GM12878 (cell line): Measurements from ENCODE around the gene PKLR. TPM values are rescaled to one million over a fixed set of nuclear protein-coding genes. Genes with fewer than 3 reads are reported as not detected.

Experiments used
- DPF2 ChIP-seq: fragments of 450-650 bp; IDR thresholded peaks from 2 replicates; pipeline ENCODE4 v1.6.1; 2017; ENCODE audit warnings: mild to moderate bottlenecking
- HDAC6 ChIP-seq: fragments of 200-600 bp; sonication (generic); IDR thresholded peaks from one replicate; pipeline ENCODE4 v1.8.0; 2017; ENCODE audit warnings: antibody characterized with exemption; ENCODE audit not compliant: unreplicated experiment
- IRF5 ChIP-seq: fragments of 450-650 bp; IDR thresholded peaks from 2 replicates; pipeline ENCODE4 v1.6.1; 2017; ENCODE audit warnings: borderline replicate concordance
- JUNB ChIP-seq: IDR thresholded peaks from 2 replicates; pipeline ENCODE4 v1.6.1; 2016; ENCODE audit warnings: antibody characterized with exemption, mild to moderate bottlenecking
- LARP7 ChIP-seq: fragments of 450-650 bp; IDR thresholded peaks from 2 replicates; pipeline ENCODE4 v1.6.1; 2017; ENCODE audit warnings: mild to moderate bottlenecking
- MXI1 ChIP-seq: fragments of 150-350 bp; IDR thresholded peaks from 2 replicates; pipeline ENCODE4 v1.6.1; 2011; ENCODE audit warnings: low read depth, mild to moderate bottlenecking, inconsistent platforms, low read length, improper control_type of control experiment
- NBN ChIP-seq: fragments of 450-650 bp; IDR thresholded peaks from 2 replicates; pipeline ENCODE4 v1.6.1; 2016
- NFYB ChIP-seq: IDR thresholded peaks from 2 replicates; pipeline ENCODE4 v1.6.1; 2011; ENCODE audit warnings: low read depth, mild to moderate bottlenecking, low read length, improper control_type of control experiment, moderate library complexity; ENCODE audit not compliant: insufficient read depth
- NR2C2 ChIP-seq: IDR thresholded peaks from 2 replicates; pipeline ENCODE4 v1.6.1; 2011; ENCODE audit warnings: borderline replicate concordance, low read depth; ENCODE audit not compliant: control insufficient read depth, insufficient read length
- PAX5 ChIP-seq: IDR thresholded peaks from 2 replicates; pipeline ENCODE4 v1.6.1; 2011; ENCODE audit warnings: low read depth, low read length, borderline replicate concordance
- PKNOX1 ChIP-seq: fragments of 450-650 bp; IDR thresholded peaks from 2 replicates; pipeline ENCODE4 v1.6.1; 2016; ENCODE audit warnings: mild to moderate bottlenecking
- POU2F2 ChIP-seq: IDR thresholded peaks from 3 replicates; pipeline ENCODE4 v1.6.1; 2011; ENCODE audit warnings: low read depth, mild to moderate bottlenecking, low read length, borderline replicate concordance
- SIX5 ChIP-seq: IDR thresholded peaks from 2 replicates; pipeline ENCODE4 v1.6.1; 2011; ENCODE audit warnings: mild to moderate bottlenecking, low read depth, low read length, moderate library complexity; ENCODE audit not compliant: severe bottlenecking
- SREBF1 ChIP-seq: IDR thresholded peaks from 2 replicates; pipeline ENCODE4 v1.6.1; 2012; ENCODE audit warnings: mild to moderate bottlenecking, low read length
- STAT3 ChIP-seq: IDR thresholded peaks from 2 replicates; pipeline ENCODE4 v1.6.1; 2011; ENCODE audit warnings: low read depth, low read length, improper control_type of control experiment
- TCF3 ChIP-seq: IDR thresholded peaks from 2 replicates; pipeline ENCODE4 v1.6.1; 2012; ENCODE audit warnings: low read depth, mild to moderate bottlenecking, low read length, borderline replicate concordance; ENCODE audit not compliant: insufficient read depth
- ZNF207 ChIP-seq: fragments of 450-650 bp; IDR thresholded peaks from 2 replicates; pipeline ENCODE4 v1.6.1; 2014; ENCODE audit warnings: antibody characterized with exemption, mild to moderate bottlenecking, borderline replicate concordance
- ZNF384 ChIP-seq: IDR thresholded peaks from 2 replicates; pipeline ENCODE4 v1.6.1; 2012; ENCODE audit warnings: low read depth, mild to moderate bottlenecking, low read length, improper control_type of control experiment, borderline replicate concordance
- polyA plus RNA-seq, 11 experiments: library from polyadenylated mRNA; depleted of rRNA in 4 of 11; unstranded in 6 of 11; stranded (reverse) in 5 of 11; fragments of >200 nt; fragmentation: Nextera tagmentation in 4 of 11; fragmentation: Illumina TruSeq in 1 of 11; extraction: Ambion mirVana in 4 of 11; extraction: Trizol in 1 of 11; gene quantifications; 1 replicate in 1 of 11; 2 replicates in 10 of 11; pipeline versions ENCODE4 v1.2.1 to v1.2.3, GENCODE V29; 2011 to 2016; ENCODE audit warnings: inconsistent platforms in 2 of 11, missing spikeins in 2 of 11, low read depth in 1 of 11
- total RNA-seq, 4 experiments: library from RNA; depleted of rRNA in 3 of 4; stranded (reverse); fragments of >200 nt in 3 of 4; fragmentation: Illumina TruSeq in 1 of 4; extraction: Trizol in 1 of 4; gene quantifications; 2 replicates each; pipeline versions ENCODE4 v1.2.1 to v1.2.3, GENCODE V29; 2013 to 2021
- TF ChIP-seq, protein P1 (sequence below): IDR thresholded peaks from 2 replicates; pipeline ENCODE4 v1.6.1; 2011; ENCODE audit warnings: low read depth, low read length, improper control_type of control experiment, borderline replicate concordance
- TF ChIP-seq, protein P2 (sequence below): fragments of 450-650 bp; IDR thresholded peaks from 2 replicates; pipeline ENCODE4 v1.6.1; 2017; ENCODE audit warnings: mild to moderate bottlenecking, moderate library complexity

The PKLR gene
- total and polyA plus RNA-seq, 10 of the 15 experiments (the other 5 are each of a cell fraction or from before 2014, with no cell fraction given), result 0.04 to 0.15 (median 0.08) TPM; not detected in 7

DNA sequence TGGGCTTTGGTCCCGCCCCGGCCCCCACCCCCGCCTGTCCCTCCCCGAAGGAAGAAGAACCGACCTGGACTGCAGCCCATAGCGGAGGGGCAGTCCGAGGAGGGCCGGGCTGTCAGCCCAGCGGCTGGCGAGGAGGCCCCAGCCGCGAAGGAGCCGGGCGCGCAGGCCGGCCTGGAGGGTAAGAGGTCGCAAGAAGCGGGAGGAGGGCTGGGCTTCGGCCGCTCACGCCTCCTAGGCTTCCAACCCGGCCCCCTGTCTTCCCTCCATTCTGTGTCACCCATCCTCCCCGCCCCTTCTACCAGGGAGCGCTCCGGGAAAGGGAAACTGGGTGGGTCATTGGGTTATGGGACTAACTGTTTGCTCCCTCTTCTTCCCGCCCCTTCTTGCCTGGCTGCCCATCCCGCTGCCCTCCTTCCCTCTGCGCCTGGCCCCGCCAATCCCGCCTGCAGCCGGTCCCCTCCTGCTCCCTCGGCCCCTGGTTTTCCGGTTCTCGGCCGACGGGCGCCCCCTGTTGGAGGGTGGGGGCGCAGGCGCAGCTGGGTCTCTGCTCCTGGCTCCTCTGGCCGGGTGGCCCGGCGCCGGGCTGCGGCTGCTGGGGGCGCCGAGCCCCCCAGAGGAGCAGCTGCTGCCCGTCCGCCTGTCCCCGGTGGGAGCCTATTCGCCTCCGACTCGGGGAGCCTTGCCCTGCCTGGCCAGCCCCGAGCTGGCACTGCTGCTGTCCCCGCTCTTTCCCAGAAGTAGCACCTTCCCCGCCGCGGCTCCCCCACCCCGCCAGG lies 21.9 kb upstream of the PKLR start (continued):
- TF ChIP-seq IRF5, result no peak
- TF ChIP-seq STAT3, result no peak
- no peak for TF ChIP-seq ZNF384
- TF ChIP-seq HDAC6, result no peak
- TF ChIP-seq, protein P1, sequence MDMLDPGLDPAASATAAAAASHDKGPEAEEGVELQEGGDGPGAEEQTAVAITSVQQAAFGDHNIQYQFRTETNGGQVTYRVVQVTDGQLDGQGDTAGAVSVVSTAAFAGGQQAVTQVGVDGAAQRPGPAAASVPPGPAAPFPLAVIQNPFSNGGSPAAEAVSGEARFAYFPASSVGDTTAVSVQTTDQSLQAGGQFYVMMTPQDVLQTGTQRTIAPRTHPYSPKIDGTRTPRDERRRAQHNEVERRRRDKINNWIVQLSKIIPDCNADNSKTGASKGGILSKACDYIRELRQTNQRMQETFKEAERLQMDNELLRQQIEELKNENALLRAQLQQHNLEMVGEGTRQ, result no peak
- TF ChIP-seq MXI1, result 0 out of 2 replicates have a peak, but pooled peaks have one; percentile 14
- peak; percentile 84 for TF ChIP-seq LARP7
- TF ChIP-seq SIX5, result no peak
- TF ChIP-seq, protein P2, sequence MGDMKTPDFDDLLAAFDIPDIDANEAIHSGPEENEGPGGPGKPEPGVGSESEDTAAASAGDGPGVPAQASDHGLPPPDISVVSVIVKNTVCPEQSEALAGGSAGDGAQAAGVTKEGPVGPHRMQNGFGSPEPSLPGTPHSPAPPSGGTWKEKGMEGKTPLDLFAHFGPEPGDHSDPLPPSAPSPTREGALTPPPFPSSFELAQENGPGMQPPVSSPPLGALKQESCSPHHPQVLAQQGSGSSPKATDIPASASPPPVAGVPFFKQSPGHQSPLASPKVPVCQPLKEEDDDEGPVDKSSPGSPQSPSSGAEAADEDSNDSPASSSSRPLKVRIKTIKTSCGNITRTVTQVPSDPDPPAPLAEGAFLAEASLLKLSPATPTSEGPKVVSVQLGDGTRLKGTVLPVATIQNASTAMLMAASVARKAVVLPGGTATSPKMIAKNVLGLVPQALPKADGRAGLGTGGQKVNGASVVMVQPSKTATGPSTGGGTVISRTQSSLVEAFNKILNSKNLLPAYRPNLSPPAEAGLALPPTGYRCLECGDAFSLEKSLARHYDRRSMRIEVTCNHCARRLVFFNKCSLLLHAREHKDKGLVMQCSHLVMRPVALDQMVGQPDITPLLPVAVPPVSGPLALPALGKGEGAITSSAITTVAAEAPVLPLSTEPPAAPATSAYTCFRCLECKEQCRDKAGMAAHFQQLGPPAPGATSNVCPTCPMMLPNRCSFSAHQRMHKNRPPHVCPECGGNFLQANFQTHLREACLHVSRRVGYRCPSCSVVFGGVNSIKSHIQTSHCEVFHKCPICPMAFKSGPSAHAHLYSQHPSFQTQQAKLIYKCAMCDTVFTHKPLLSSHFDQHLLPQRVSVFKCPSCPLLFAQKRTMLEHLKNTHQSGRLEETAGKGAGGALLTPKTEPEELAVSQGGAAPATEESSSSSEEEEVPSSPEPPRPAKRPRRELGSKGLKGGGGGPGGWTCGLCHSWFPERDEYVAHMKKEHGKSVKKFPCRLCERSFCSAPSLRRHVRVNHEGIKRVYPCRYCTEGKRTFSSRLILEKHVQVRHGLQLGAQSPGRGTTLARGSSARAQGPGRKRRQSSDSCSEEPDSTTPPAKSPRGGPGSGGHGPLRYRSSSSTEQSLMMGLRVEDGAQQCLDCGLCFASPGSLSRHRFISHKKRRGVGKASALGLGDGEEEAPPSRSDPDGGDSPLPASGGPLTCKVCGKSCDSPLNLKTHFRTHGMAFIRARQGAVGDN, result peak; percentile 61; the same call in 1 of the 2 replicates
- TF ChIP-seq SREBF1, result no peak
- TF ChIP-seq TCF3, result 0 out of 2 replicates have a peak, but pooled peaks have one; percentile 77
- TF ChIP-seq DPF2, result peak; percentile 24
- 0 out of 2 replicates have a peak, but pooled peaks have one; percentile 47 for TF ChIP-seq ZNF207
- no peak for TF ChIP-seq NFYB
- TF ChIP-seq POU2F2, result no peak
- TF ChIP-seq NR2C2, result no peak
- TF ChIP-seq PKNOX1, result peak; percentile 30
- TF ChIP-seq NBN, result peak; percentile 67
- TF ChIP-seq JUNB, result no peak
- TF ChIP-seq PAX5, result no peak
